Fibroblast of pulmonary artery (primary cell): Measurements from ENCODE around the gene HIC1.
A peak's percentile ranks its signal among the peaks of the same experiment; 100 is the strongest.

Source experiments
- DNase-seq: peaks from one replicate; pipeline ENCODE4 v3.0.0-alpha.2; 2010; ENCODE audit warnings: low read depth
- H3K4me3 ChIP-seq: replicated peaks from 2 replicates; pipeline ENCODE4 v1.5.1; 2011; ENCODE audit warnings: low read depth, mild to moderate bottlenecking, control low read depth, low read length, moderate library complexity
- CTCF ChIP-seq: IDR thresholded peaks from 2 replicates; pipeline ENCODE4 v1.5.1; 2011; ENCODE audit warnings: mild to moderate bottlenecking, control low read depth, low read length, inconsistent platforms; ENCODE audit errors: missing control alignments

The HIC1 gene

GRCh38 chr17:2053380-2054261 lies 1.3 kb upstream of the HIC1 start:
- peak overlapping the region; percentile 64 for H3K4me3 ChIP-seq
- peak; percentile 72 for DNase-seq
- peak; percentile 47 for TF ChIP-seq CTCF

- TF ChIP-seq CTCF, result no peak
- no peak for DNase-seq
- peak overlapping the region; percentile 64 for H3K4me3 ChIP-seq
These were observed 716 bp upstream of the HIC1 start for GRCh38 chr17:2054262-2054511.

DNA sequence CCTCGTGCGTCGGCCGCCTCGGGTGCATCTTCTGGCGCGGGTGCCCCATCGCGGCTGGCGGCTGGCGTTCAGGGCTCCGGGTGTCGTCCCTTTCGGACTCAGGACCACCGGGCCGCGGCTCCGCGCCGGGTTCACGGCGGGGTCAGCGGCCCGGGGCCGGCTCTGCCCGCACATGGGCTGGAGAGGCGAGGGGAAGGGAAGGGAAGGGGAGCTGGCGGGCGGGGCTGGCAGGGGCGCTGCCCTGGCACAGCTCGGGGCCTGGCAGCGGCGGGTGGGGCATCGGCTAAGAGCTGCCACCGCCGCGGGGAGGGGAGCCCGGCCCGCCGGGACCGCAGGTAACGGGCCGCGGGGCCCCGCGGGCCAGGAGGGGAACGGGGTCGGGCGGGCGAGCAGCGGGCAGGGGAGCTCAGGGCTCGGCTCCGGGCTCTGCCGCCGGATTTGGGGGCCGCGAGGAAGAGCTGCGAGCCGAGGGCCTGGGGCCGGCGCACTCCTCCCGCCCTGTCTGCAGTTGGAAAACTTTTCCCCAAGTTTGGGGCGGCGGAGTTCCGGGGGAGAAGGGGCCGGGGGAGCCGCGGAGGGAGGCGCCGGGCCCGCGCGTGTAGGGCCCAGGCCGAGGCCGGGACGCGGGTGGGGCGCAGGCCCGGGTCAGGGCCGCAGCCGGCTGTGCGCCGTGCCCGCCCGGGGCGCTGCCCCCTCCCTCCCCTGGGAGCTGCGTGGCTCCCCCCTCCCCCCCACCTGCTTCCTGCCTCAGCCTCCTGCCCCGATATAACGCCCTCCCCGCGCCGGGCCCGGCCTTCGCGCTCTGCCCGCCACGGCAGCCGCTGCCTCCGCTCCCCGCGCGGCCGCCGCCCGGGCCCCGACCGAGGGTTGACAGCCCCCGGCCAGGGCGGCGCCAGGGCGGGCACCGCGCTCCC lies 646 bp downstream of the HIC1 start:
- peak overlapping the region; percentile 64 for H3K4me3 ChIP-seq
- TF ChIP-seq CTCF, result no peak
- DNase-seq, result peak; percentile 58

GRCh38 chr17:2056206-2057174 lies 1.6 kb downstream of the HIC1 start:
- peak; percentile 72 for DNase-seq
- peak overlapping the region; percentile 64 for H3K4me3 ChIP-seq
- TF ChIP-seq CTCF, result no peak

DNA sequence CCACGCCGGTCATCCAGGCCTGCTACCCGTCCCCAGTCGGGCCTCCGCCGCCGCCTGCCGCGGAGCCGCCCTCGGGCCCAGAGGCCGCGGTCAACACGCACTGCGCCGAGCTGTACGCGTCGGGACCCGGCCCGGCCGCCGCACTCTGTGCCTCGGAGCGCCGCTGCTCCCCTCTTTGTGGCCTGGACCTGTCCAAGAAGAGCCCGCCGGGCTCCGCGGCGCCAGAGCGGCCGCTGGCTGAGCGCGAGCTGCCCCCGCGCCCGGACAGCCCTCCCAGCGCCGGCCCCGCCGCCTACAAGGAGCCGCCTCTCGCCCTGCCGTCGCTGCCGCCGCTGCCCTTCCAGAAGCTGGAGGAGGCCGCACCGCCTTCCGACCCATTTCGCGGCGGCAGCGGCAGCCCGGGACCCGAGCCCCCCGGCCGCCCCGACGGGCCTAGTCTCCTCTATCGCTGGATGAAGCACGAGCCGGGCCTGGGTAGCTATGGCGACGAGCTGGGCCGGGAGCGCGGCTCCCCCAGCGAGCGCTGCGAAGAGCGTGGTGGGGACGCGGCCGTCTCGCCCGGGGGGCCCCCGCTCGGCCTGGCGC lies 2.4 kb downstream of the HIC1 start:
- peak; percentile 39 for DNase-seq
- TF ChIP-seq CTCF, result no peak
- peak overlapping the region; percentile 64 for H3K4me3 ChIP-seq
